Fibroblast of lung (primary cell): Measurements from ENCODE around the gene HCFC1. TPM values are rescaled to one million over a fixed set of nuclear protein-coding genes. Genes with fewer than 3 reads are reported as not detected.

Experiments
- DNase-seq, 2 donors: peaks; one replicate each; pipeline versions ENCODE4 v3.0.0 to v3.0.0-alpha.2; 2010; ENCODE audit warnings: low read depth in 2 of 2
- H2AFZ ChIP-seq: 2 replicates; pipeline ENCODE4 v1.5.1; 2012; ENCODE audit warnings: low read length, control low read depth, inconsistent platforms
- H3K27ac ChIP-seq: 2 replicates; pipeline ENCODE4 v1.5.1; 2011; ENCODE audit warnings: low read length, control low read depth; ENCODE audit not compliant: insufficient read depth
- H3K27me3 ChIP-seq: 2 replicates; pipeline ENCODE4 v1.5.1; 2011; ENCODE audit warnings: mild to moderate bottlenecking, low read length; ENCODE audit not compliant: control insufficient read depth, insufficient read depth
- H3K36me3 ChIP-seq: 2 replicates; pipeline ENCODE4 v1.5.1; 2011; ENCODE audit warnings: low read length; ENCODE audit not compliant: control insufficient read depth, insufficient read depth
- H3K4me1 ChIP-seq: 2 replicates; pipeline ENCODE4 v1.5.1; 2011; ENCODE audit warnings: low read length; ENCODE audit not compliant: control insufficient read depth, insufficient read depth; ENCODE audit errors: extremely low read depth
- H3K4me2 ChIP-seq: 2 replicates; pipeline ENCODE4 v1.5.1; 2011; ENCODE audit warnings: low read length, control low read depth; ENCODE audit not compliant: insufficient read depth; ENCODE audit errors: extremely low read depth
- H3K4me3 ChIP-seq, 4 experiments: fragments of 200-600 bp in 1 of 4; sonication (generic) in 1 of 4; replicated peaks in 1 of 4; 2 replicates each; pipeline ENCODE4 v1.5.1; 2011 to 2016; ENCODE audit warnings: low read length in 4 of 4, low read depth in 3 of 4, mild to moderate bottlenecking in 3 of 4, control low read depth in 2 of 4, inconsistent platforms in 1 of 4, mixed read lengths in 1 of 4; ENCODE audit not compliant: insufficient read depth in 1 of 4; ENCODE audit errors: control extremely low read depth in 1 of 4
- H3K79me2 ChIP-seq: 2 replicates; pipeline ENCODE4 v1.5.1; 2012; ENCODE audit warnings: mild to moderate bottlenecking, low read length, inconsistent platforms; ENCODE audit not compliant: control insufficient read depth, insufficient read depth
- H3K9ac ChIP-seq: 2 replicates; pipeline ENCODE4 v1.5.1; 2011; ENCODE audit warnings: mild to moderate bottlenecking, low read length, control low read depth; ENCODE audit not compliant: insufficient read depth
- H3K9me3 ChIP-seq: 2 replicates; pipeline ENCODE4 v1.5.1; 2012; ENCODE audit warnings: low read depth, low read length; ENCODE audit not compliant: control insufficient read depth, insufficient read depth
- H4K20me1 ChIP-seq: 2 replicates; pipeline ENCODE4 v1.5.1; 2011; ENCODE audit warnings: low read length; ENCODE audit not compliant: control insufficient read depth, insufficient read depth; ENCODE audit errors: extremely low read depth
- CTCF ChIP-seq, 2 donors: IDR thresholded peaks in 1 of 2; conservative IDR thresholded peaks in 1 of 2; 1 replicate in 1 of 2; 2 replicates in 1 of 2; pipeline ENCODE4 v1.5.1; 2011 to 2012; ENCODE audit warnings: low read length in 2 of 2, control low read depth in 1 of 2, inconsistent platforms in 1 of 2, low read depth in 1 of 2, mild to moderate bottlenecking in 1 of 2
- EZH2 ChIP-seq: IDR thresholded peaks from 2 replicates; pipeline ENCODE4 v1.5.1; 2012; ENCODE audit warnings: low read length, control low read depth, mild to moderate bottlenecking; ENCODE audit errors: missing control alignments
- polyA plus RNA-seq, 2 donors: library from polyadenylated mRNA; depleted of rRNA in 1 of 2; stranded (reverse) in 1 of 2; unstranded in 1 of 2; fragments of >200 nt; gene quantifications; 2 replicates each; pipeline ENCODE4 v1.2.1, GENCODE V29; 2011 to 2012; ENCODE audit warnings: missing spikeins in 1 of 2
- total RNA-seq: library from RNA; depleted of rRNA; stranded (reverse); fragments of >200 nt; gene quantifications from 2 replicates; pipeline ENCODE4 v1.2.1, GENCODE V29; 2014

Gene HCFC1
- total and polyA plus RNA-seq, 2 donors (not counting 1 experiment from before 2014, with no cell fraction given), result 3.0 to 10.2 TPM

DNA sequence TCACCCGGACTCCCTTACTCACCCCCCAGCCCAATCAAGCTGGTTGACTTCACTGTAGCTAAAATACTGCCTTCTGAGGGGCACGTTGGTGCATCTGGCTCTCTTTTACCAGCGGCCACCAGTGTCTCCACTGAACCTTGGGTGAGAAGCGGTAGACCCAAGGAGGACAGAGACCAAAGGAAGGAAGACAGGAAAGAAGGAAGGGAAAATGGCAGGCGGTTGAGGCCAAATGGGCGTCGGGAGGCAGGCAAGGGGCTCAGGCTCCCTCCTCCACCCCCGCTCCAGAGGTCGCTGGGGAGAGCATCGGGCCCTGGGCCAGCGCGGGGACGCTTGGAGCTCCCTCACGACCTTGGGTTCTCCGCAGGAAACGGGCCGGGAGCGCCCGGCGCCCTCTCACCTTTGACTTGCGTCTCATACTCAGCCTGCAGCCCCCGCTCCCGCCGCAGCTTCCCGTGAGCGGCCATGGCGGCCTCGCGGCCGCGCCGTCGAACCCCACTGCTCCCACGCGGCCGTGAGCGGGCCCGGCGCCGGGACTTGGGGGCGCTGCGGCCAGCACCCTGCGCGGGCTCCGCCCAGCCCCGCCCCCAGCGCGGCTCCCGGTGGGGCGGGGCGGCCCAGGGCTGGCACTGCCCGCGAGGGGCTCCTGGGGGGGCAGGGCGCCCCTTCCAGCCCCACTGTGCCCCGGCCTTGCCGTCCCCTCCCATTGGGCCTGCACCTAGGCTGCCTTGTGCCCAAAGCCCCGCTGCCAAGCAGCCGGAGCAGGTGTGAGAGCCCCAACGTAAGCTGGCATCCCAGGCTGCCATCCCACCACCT lies 45.7 kb downstream of the HCFC1 start, which contains the start of gene ARHGAP4:
ARHGAP4 (minus strand) TSS at position 526 of the 813 bp plus-strand sequence; CDS start at position 464, 62 bp downstream.
- H3K4me2 ChIP-seq, result peak within 1 kb of the TSS; percentile 92
- no peaks in the 10 kb centered on the region for H3K27me3 ChIP-seq
- H3K79me2 ChIP-seq, result no peaks in the 10 kb centered on the region
- peak within 1 kb of the TSS in 1 of 4 experiments; percentile 64 for H3K4me3 ChIP-seq
- H3K4me1 ChIP-seq, result peaks cover 7% of the 10 kb centered on the region
- no peak for DNase-seq
- H2AFZ ChIP-seq, result no peak within 1 kb of the TSS
- H3K9ac ChIP-seq, result no peak within 1 kb of the TSS
- peaks cover 3% of the 10 kb centered on the region for H3K36me3 ChIP-seq
- no peaks in the 10 kb centered on the region for H3K9me3 ChIP-seq
- H4K20me1 ChIP-seq, result no peaks in the 10 kb centered on the region
- TF ChIP-seq CTCF (conservative IDR thresholded peaks at IDR 0.05 in 1 of 2, IDR thresholded peaks at IDR 0.05 in 1 of 2; ENCODE audit: low read depth in 1 of 2, low read length in 2 of 2), result no peak
- no peak for TF ChIP-seq EZH2
- no peak within 1 kb of the TSS for H3K27ac ChIP-seq

- Histone ChIP-seq H3K4me2 (no peak overlapping the region), H3K4me1 (peaks cover 7% of the 10 kb centered on the region), H4K20me1 (no peaks in the 10 kb centered on the region), H2AFZ (no peak overlapping the region), H3K4me3 (no peak overlapping the region), H3K27ac (no peak overlapping the region), H3K9me3 (no peaks in the 10 kb centered on the region), H3K9ac (no peak overlapping the region), H3K79me2 (no peaks in the 10 kb centered on the region), H3K36me3 (peaks cover 3% of the 10 kb centered on the region), H3K27me3 (no peaks in the 10 kb centered on the region)
- DNase-seq, result no peak
- TF ChIP-seq CTCF (conservative IDR thresholded peaks at IDR 0.05 in 1 of 2, IDR thresholded peaks at IDR 0.05 in 1 of 2; ENCODE audit: low read depth in 1 of 2, low read length in 2 of 2) (no peak), EZH2 (no peak)
These were observed 46.3 kb downstream of the HCFC1 start for GRCh38 chrX:153925387-153925738.

GRCh38 chrX:153924149-153924861 lies 47.3 kb downstream of the HCFC1 start:
- Histone ChIP-seq H3K9ac (no peak overlapping the region), H2AFZ (no peak overlapping the region), H3K4me1 (peaks cover 7% of the 10 kb centered on the region), H3K79me2 (no peaks in the 10 kb centered on the region), H3K4me3 (no peak overlapping the region), H4K20me1 (no peaks in the 10 kb centered on the region), H3K27ac (no peak overlapping the region), H3K9me3 (no peaks in the 10 kb centered on the region), H3K36me3 (no peaks in the 10 kb centered on the region), H3K4me2 (no peak overlapping the region), H3K27me3 (no peaks in the 10 kb centered on the region)
- DNase-seq, result peak; percentile 23 to 53
- peak; percentile 9 to 13 for TF ChIP-seq CTCF (conservative IDR thresholded peaks at IDR 0.05 in 1 of 2, IDR thresholded peaks at IDR 0.05 in 1 of 2; ENCODE audit: low read depth in 1 of 2, low read length in 2 of 2)
- no peak for TF ChIP-seq EZH2
